DMS114 treated with DMSO at 0.1 percent for 48 hours (cell line): ENCODE data around the gene CMTM4.
"Not testable (repeated sequence)": the region's sequence is repeated elsewhere in the genome, so short reads cannot be mapped to it uniquely, and the experiment has no call there.

Source experiments
- DNase-seq: peaks from one replicate; lab custom pipeline; 2025; ENCODE audit not compliant: unreplicated experiment; lab: John Stamatoyannopoulos, UW

Gene CMTM4

DNA sequence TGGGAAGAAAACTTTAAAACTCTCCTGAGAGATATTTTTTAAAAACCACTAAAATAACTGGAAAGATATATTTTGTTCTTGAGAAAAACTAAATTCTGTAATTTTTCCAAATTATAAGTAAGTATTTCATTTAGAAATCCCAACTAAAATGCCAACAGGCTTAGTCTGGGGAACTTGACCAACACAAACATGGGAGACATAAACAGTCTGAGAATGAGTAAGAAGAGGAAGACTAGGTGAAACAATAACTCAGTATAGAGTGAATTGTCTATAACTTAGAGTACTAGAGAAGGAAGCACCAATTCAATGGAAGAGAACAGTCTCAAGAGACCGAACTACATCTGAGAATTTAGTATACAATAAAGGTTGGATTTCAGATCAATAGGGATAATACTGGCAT is 127.4 kb downstream of the CMTM4 start:
- no peak for DNase-seq

DNA sequence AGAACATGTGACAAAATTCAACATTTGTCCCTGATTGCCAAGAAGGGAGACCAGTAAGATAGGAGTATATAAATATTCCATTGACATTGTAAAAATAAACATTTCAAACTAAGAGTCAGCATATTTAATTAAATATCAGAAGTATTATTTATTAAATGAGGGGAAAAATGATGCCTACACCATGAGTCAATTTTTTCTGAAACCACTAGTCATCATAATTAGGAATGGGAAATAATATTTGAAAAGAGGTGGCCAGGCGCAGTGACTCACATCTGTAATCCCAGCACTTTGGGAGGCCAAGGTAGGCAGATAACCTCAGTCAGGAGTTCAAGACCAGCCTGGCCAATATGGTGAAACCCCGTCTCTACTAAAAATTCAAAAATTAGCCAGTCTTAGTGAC is 128.2 kb downstream of the CMTM4 start:
- no peak for DNase-seq

DNA sequence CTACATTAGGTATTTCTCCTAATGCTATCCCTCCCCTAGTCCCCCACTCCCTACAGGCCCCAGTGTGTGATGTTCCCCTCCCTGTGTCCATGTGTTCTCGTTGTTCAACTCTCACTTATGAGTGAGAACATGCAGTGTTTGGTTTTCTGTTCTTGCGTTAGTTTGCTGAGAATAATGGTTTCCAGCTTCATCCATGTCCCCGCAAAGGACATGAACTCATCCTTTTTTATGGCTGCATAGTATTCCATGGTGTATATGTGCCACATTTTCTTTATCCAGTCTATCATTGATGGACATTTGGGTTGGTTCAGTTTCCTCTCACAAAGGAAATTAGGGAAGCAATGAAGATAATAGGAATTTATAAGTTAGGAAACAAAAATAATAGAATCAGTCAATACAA is 129.3 kb downstream of the CMTM4 start:
- DNase-seq: not testable (repeated sequence)

DNA sequence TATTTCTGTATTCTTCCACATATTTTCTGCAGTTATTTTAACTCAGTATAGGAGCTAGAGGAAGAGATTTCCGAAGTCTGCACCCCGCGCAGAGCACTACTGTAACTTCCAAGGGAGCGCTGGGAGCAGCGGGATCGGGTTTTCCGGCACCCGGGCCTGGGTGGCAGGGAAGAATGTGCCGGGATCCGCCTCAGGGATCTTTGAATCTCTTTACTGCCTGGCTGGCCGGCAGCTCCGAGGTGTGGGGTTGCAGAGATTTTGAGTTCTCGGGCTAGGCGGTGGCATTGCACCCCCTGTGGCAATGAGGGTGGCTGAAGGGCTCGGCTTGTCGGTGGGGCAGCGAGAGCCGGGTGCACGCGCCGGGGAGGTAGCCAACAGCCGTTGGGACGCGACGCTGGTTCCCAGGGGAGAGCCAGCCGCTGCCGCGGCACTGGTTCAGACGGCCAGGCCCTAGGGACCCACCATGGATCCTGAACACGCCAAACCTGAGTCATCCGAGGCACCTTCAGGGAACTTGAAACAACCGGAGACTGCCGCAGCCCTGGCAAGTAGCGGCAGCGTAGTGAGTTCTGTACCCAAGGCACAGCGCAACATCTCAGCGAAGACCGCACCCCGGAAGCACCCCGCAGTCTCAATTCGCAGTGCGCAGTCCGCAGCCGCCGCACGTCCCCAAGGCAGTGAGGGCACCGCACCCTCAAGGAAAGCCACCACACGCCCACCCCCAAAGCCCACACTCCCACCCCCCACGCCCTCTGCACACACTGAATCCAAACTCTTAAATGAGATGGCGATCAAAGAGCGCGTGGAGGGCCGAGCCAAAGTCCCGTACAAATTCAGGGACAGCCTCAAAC is 130.3 kb downstream of the CMTM4 start, which contains the start of gene CMTM1:
TSS of gene CMTM1 (plus strand) at position 389 of the 851 bp plus-strand sequence. CDS start at position 464, 75 bp downstream.
- no peak for DNase-seq
